Keratinocyte (primary cell): ENCODE measurements around the gene SLC9A3. TPM values are rescaled to one million over a fixed set of nuclear protein-coding genes. Genes with fewer than 3 reads are reported as not detected.

Source experiments
- DNase-seq: peaks from one replicate; pipeline ENCODE4 v3.0.0-alpha.2; 2011; ENCODE audit warnings: low read depth, missing footprints, low spot score
- FAIRE-seq: peaks from 2 replicates; lab custom pipeline; 2011; peaks lifted over from hg19 to GRCh38; lab: Jason Lieb, UNC
- H2AFZ ChIP-seq: 2 replicates; pipeline ENCODE4 v1.6.0; 2012; ENCODE audit warnings: low read length, control low read depth, inconsistent platforms; ENCODE audit not compliant: control insufficient read depth
- H3K27ac ChIP-seq: 2 replicates; pipeline ENCODE4 v1.5.1; 2011; ENCODE audit warnings: low read length; ENCODE audit not compliant: control insufficient read depth, insufficient read depth
- H3K27me3 ChIP-seq: 3 replicates; pipeline ENCODE4 v1.6.0; 2011; ENCODE audit warnings: low read length; ENCODE audit not compliant: control insufficient read depth, insufficient read depth; ENCODE audit errors: extremely low read depth
- H3K36me3 ChIP-seq, 2 experiments: 2 replicates in 1 of 2; 3 replicates in 1 of 2; pipeline ENCODE4 v1.5.1; 2011; ENCODE audit warnings: low read length in 2 of 2, mild to moderate bottlenecking in 1 of 2; ENCODE audit not compliant: control insufficient read depth in 2 of 2, insufficient read depth in 2 of 2; ENCODE audit errors: extremely low read depth in 1 of 2
- H3K4me1 ChIP-seq: 3 replicates; pipeline ENCODE4 v1.5.1; 2011; ENCODE audit warnings: low read length; ENCODE audit not compliant: control insufficient read depth, insufficient read depth; ENCODE audit errors: extremely low read depth
- H3K4me2 ChIP-seq: 3 replicates; pipeline ENCODE4 v1.6.0; 2011; ENCODE audit warnings: low read depth, low read length; ENCODE audit not compliant: control insufficient read depth, insufficient read depth; ENCODE audit errors: extremely low read depth
- H3K4me3 ChIP-seq, 3 experiments: fragments of 200-600 bp in 1 of 3; sonication (generic) in 1 of 3; 2 replicates in 2 of 3; 3 replicates in 1 of 3; pipeline ENCODE4 v1.5.1; 2011 to 2016; ENCODE audit warnings: low read length in 3 of 3, mild to moderate bottlenecking in 3 of 3, control low read depth in 2 of 3, inconsistent platforms in 1 of 3, low read depth in 1 of 3, mixed read lengths in 1 of 3, mixed run types in 1 of 3, moderate library complexity in 1 of 3; ENCODE audit not compliant: control insufficient read depth in 2 of 3, insufficient read depth in 2 of 3; ENCODE audit errors: extremely low read depth in 1 of 3
- H3K79me2 ChIP-seq: 2 replicates; pipeline ENCODE4 v1.6.0; 2012; ENCODE audit warnings: low read length; ENCODE audit not compliant: control insufficient read depth, insufficient read depth
- H3K9ac ChIP-seq: 3 replicates; pipeline ENCODE4 v1.6.0; 2011; ENCODE audit warnings: low read length; ENCODE audit not compliant: control insufficient read depth, insufficient read depth; ENCODE audit errors: extremely low read depth
- H3K9me1 ChIP-seq: 3 replicates; pipeline ENCODE4 v1.6.0; 2011; ENCODE audit warnings: low read length; ENCODE audit not compliant: control insufficient read depth, insufficient read depth; ENCODE audit errors: extremely low read depth
- H3K9me3 ChIP-seq: 2 replicates; pipeline ENCODE4 v1.5.1; 2012; ENCODE audit warnings: low read depth, low read length; ENCODE audit not compliant: control insufficient read depth
- H4K20me1 ChIP-seq: 3 replicates; pipeline ENCODE4 v1.6.0; 2011; ENCODE audit warnings: low read length; ENCODE audit not compliant: control insufficient read depth, insufficient read depth; ENCODE audit errors: extremely low read depth
- EZH2 ChIP-seq: IDR thresholded peaks from one replicate; pipeline ENCODE4 v1.6.1; 2012; ENCODE audit warnings: inconsistent platforms, mild to moderate bottlenecking, low read length, moderate library complexity
- dilution Hi-C: fragments of 300-500 bp; cut with MboI; formaldehyde crosslinking; loops from one replicate; pipeline ENCODE4 v1.7.0; 2020; ENCODE audit warnings: low sequenced_read_pairs; ENCODE audit not compliant: extremely low pct_ligation_motif_present
- polyA plus RNA-seq, 5 experiments: library from polyadenylated mRNA; depleted of rRNA in 3 of 5; stranded (reverse) in 3 of 5; stranded (forward) in 1 of 5; unstranded in 1 of 5; fragments of >200 nt; gene quantifications; 1 replicate in 1 of 5; 2 replicates in 3 of 5; 3 replicates in 1 of 5; pipeline versions ENCODE4 v1.2.1 to v1.2.3, GENCODE V29; 2011 to 2012; ENCODE audit warnings: missing spikeins in 2 of 5, low read depth in 1 of 5, low replicate concordance in 1 of 5
- TF ChIP-seq, protein P1 (sequence below), 3 experiments: IDR thresholded peaks in 1 of 3; conservative IDR thresholded peaks in 1 of 3; optimal IDR thresholded peaks in 1 of 3; 2 replicates in 2 of 3; 3 replicates in 1 of 3; pipeline versions ENCODE3 to v1.5.1; 2011; ENCODE audit warnings: low read length in 3 of 3, mild to moderate bottlenecking in 3 of 3, moderate library complexity in 2 of 3, control low read depth in 1 of 3, inconsistent platforms in 1 of 3; ENCODE audit not compliant: insufficient read depth in 2 of 3; ENCODE audit errors: extremely low read depth in 1 of 3

SLC9A3 gene
- polyA plus RNA-seq, 1 donor (not counting 4 experiments of a cell fraction or from before 2014, with no cell fraction given) = 0.55 TPM

GRCh38 chr5:568809-569208, 44.6 kb upstream of the SLC9A3 start:
- no peak overlapping the region for H3K4me3 ChIP-seq
- no peak overlapping the region for H3K9ac ChIP-seq
- H3K36me3 ChIP-seq = no peaks in the 10 kb centered on the region
- no peaks in the 10 kb centered on the region for H3K79me2 ChIP-seq
- H3K9me3 ChIP-seq = no peaks in the 10 kb centered on the region
- TF ChIP-seq, protein P1, sequence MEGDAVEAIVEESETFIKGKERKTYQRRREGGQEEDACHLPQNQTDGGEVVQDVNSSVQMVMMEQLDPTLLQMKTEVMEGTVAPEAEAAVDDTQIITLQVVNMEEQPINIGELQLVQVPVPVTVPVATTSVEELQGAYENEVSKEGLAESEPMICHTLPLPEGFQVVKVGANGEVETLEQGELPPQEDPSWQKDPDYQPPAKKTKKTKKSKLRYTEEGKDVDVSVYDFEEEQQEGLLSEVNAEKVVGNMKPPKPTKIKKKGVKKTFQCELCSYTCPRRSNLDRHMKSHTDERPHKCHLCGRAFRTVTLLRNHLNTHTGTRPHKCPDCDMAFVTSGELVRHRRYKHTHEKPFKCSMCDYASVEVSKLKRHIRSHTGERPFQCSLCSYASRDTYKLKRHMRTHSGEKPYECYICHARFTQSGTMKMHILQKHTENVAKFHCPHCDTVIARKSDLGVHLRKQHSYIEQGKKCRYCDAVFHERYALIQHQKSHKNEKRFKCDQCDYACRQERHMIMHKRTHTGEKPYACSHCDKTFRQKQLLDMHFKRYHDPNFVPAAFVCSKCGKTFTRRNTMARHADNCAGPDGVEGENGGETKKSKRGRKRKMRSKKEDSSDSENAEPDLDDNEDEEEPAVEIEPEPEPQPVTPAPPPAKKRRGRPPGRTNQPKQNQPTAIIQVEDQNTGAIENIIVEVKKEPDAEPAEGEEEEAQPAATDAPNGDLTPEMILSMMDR (optimal IDR thresholded peaks at IDR 0.05 in 1 of 3, IDR thresholded peaks at IDR 0.05 in 1 of 3, conservative IDR thresholded peaks at IDR 0.05 in 1 of 3; ENCODE audit: extremely low read depth in 1 of 3, insufficient read depth in 2 of 3, low read length in 3 of 3) = no peak
- no peak for TF ChIP-seq EZH2
- H3K27ac ChIP-seq = no peak overlapping the region
- DNase-seq (no peak), FAIRE-seq (no peak)
- H3K4me1 ChIP-seq = peaks cover 5% of the 10 kb centered on the region
- H3K9me1 ChIP-seq = no peaks in the 10 kb centered on the region
- dilution Hi-C loops = no loop called here
- H2AFZ ChIP-seq = no peak overlapping the region
- H3K4me2 ChIP-seq = no peak overlapping the region
- H3K27me3 ChIP-seq = peaks cover 18% of the 10 kb centered on the region
- no peaks in the 10 kb centered on the region for H4K20me1 ChIP-seq

DNA sequence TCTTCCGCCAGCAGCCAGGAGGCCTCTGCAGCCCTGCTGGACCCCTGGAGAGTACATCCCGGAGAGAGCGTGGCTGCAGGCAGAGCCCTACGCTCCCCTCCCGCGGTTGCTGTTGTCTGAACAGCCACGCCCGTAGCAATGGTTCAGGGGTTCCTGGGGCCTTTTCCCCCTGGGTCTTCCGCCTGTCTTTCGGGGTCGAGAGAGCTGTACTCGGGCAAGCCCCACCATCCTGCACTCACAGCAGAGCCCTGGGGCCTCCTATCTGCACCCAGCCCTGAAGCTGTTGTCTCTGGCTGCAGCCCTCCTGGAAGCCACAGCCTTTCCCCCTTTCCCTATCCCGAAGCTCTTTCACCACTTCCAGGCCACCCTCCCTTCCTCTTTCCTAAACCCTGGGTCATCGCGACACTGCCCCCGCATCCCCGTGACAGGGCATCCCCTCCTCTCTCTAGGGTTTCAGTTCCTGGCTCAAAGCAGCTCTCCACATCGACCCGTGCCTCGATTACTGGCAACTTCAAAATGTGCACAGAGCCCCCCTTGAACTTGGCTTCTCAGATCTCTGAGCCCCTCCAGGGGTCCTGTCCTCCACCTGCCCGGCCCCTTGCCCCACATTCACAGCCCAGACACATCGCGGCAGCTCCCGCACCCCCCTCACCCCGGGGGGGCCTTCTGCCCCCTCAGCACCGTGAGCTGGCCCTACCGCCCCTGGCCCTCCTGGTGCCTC, 44.0 kb upstream of the SLC9A3 start:
- no peaks in the 10 kb centered on the region for H4K20me1 ChIP-seq
- H3K27ac ChIP-seq = no peak overlapping the region
- H3K9me3 ChIP-seq = no peaks in the 10 kb centered on the region
- H3K27me3 ChIP-seq = peaks cover 15% of the 10 kb centered on the region
- H3K9me1 ChIP-seq = no peaks in the 10 kb centered on the region
- peaks cover 5% of the 10 kb centered on the region for H3K4me1 ChIP-seq
- DNase-seq (no peak), FAIRE-seq (no peak)
- no peak overlapping the region for H3K9ac ChIP-seq
- no peak overlapping the region for H3K4me3 ChIP-seq
- no peaks in the 10 kb centered on the region for H3K79me2 ChIP-seq
- H2AFZ ChIP-seq = no peak overlapping the region
- no peak for TF ChIP-seq EZH2
- TF ChIP-seq, protein P1 (optimal IDR thresholded peaks at IDR 0.05 in 1 of 3, IDR thresholded peaks at IDR 0.05 in 1 of 3, conservative IDR thresholded peaks at IDR 0.05 in 1 of 3; ENCODE audit: extremely low read depth in 1 of 3, insufficient read depth in 2 of 3, low read length in 3 of 3) = no peak
- no peaks in the 10 kb centered on the region for H3K36me3 ChIP-seq
- H3K4me2 ChIP-seq = no peak overlapping the region
- dilution Hi-C loops = no loop called here
